Vagina (tissue), 2 donors: ENCODE measurements around the gene EPHB6.

Experiments
- POLR2A ChIP-seq, 2 donors: fragments of 450-650 bp; IDR thresholded peaks; one replicate each; pipeline ENCODE4 v1.6.1; 2017; ENCODE audit warnings: antibody characterized with exemption in 2 of 2, mild to moderate bottlenecking in 2 of 2, moderate library complexity in 2 of 2
- POLR2AphosphoS5 ChIP-seq, 2 donors: sonication (generic); formaldehyde crosslinking; IDR thresholded peaks; one replicate each; pipeline ENCODE4 v1.9.0; 2017; ENCODE audit warnings: antibody characterized with exemption in 2 of 2, mild to moderate bottlenecking in 2 of 2, low read depth in 1 of 2; ENCODE audit not compliant: insufficient read depth in 1 of 2
- TF ChIP-seq, protein P1 (sequence below), 3 experiments: fragments of 450-650 bp in 2 of 3; fragments of 200-600 bp in 1 of 3; sonication (generic) in 1 of 3; IDR thresholded peaks; one replicate each; pipeline ENCODE4 v1.5.1; 2017 to 2019; ENCODE audit warnings: antibody characterized with exemption in 3 of 3, mild to moderate bottlenecking in 2 of 3, moderate library complexity in 2 of 3

DNA sequence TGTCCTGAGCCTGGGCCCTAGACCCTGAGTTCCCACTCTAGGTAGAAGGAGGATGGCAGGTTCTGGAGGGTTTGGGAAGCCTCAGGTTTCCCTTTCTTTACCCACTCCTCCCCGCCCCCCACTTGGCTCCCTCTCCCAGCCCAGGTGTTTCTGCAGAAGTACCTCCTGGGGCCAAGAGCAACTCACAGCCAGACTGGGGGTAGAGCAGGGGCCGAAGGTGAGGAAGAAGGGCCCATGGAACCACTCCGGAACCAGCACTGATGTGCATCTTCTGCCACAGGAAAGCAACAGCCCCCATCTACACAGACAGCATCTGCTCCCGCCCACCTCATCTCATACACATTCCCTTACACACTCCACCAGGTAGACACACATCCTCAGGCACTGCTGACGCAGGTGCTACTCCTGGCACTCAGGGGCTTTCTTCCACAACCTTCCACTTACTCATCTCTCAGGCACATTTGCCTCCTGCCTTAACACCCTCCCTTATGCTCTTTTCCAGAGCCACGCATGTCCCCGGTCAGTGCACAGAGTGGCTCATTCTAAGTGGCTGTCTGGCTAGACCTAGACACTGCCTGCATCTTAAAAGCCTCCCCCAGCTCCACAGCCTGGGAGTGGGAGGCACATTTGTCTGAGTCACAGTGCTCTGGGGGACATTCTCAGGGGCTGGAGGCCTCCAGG is 1.8 kb downstream of the EPHB6 start:
- TF ChIP-seq POLR2A (IDR thresholded peaks at IDR 0.05) (no peak), POLR2AphosphoS5 (IDR thresholded peaks at IDR 0.05; ENCODE audit: insufficient read depth in 1 of 2, low read depth in 1 of 2) (no peak)
- TF ChIP-seq, protein P1, sequence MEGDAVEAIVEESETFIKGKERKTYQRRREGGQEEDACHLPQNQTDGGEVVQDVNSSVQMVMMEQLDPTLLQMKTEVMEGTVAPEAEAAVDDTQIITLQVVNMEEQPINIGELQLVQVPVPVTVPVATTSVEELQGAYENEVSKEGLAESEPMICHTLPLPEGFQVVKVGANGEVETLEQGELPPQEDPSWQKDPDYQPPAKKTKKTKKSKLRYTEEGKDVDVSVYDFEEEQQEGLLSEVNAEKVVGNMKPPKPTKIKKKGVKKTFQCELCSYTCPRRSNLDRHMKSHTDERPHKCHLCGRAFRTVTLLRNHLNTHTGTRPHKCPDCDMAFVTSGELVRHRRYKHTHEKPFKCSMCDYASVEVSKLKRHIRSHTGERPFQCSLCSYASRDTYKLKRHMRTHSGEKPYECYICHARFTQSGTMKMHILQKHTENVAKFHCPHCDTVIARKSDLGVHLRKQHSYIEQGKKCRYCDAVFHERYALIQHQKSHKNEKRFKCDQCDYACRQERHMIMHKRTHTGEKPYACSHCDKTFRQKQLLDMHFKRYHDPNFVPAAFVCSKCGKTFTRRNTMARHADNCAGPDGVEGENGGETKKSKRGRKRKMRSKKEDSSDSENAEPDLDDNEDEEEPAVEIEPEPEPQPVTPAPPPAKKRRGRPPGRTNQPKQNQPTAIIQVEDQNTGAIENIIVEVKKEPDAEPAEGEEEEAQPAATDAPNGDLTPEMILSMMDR (IDR thresholded peaks at IDR 0.05), result no peak
